IMR-90 (cell line): ENCODE data around the gene CHRDL1. TPM values are rescaled to one million over a fixed set of nuclear protein-coding genes. Genes with fewer than 3 reads are reported as not detected.

Experiments
- ATAC-seq: fragments of 200-7000 bp; cut with Tn5 transposase; 2 replicates; pipeline ENCODE4 v1.9.1; 2020; ENCODE audit warnings: low read depth, mild to moderate bottlenecking, moderate library complexity
- BruUV-seq: library from RNA; stranded (reverse); fragments of 400-500 nt; replicated peaks from 2 replicates; lab custom pipeline; 2021; lab: Mats Ljungman, UMichigan
- CTCF ChIA-PET: fragments of 300-600 bp; formaldehyde crosslinking; extraction: SDS; loops from one replicate; lab custom pipeline; 2021; ENCODE audit warnings: antibody characterized with exemption; lab: Yijun Ruan, JAX
- POLR2A ChIA-PET: fragments of 300-600 bp; sonication (Branson Sonifier 250); formaldehyde crosslinking; loops from one replicate; lab custom pipeline; 2022; ENCODE audit warnings: antibody characterized with exemption; ENCODE audit not compliant: unreplicated experiment; lab: Charles Lee
- DNase-seq: peaks from one replicate; pipeline ENCODE4 v3.0.0; 2013
- H2AFZ ChIP-seq: replicated peaks from 2 replicates; pipeline ENCODE3; 2013; ENCODE audit warnings: low read length, mild to moderate bottlenecking; ENCODE audit not compliant: poor library complexity
- H2AK5ac ChIP-seq: 2 replicates; pipeline ENCODE4 v1.6.1; 2013; ENCODE audit warnings: low read depth, low read length, inconsistent platforms
- H2AK9ac ChIP-seq: replicated peaks from 2 replicates; pipeline ENCODE3; 2013; ENCODE audit warnings: mild to moderate bottlenecking, low read depth, low read length, moderate library complexity; ENCODE audit not compliant: poor library complexity
- H2BK120ac ChIP-seq: 2 replicates; pipeline ENCODE4 v1.6.1; 2013; ENCODE audit warnings: low read depth, low read length, inconsistent platforms
- H2BK15ac ChIP-seq: 3 replicates; pipeline ENCODE4 v1.6.1; 2013; ENCODE audit warnings: low read depth, low read length, inconsistent platforms
- H2BK20ac ChIP-seq: 2 replicates; pipeline ENCODE4 v1.6.1; 2013; ENCODE audit warnings: low read depth, mild to moderate bottlenecking, inconsistent platforms, low read length, moderate library complexity
- H2BK5ac ChIP-seq: 2 replicates; pipeline ENCODE4 v1.6.1; 2013; ENCODE audit warnings: mild to moderate bottlenecking, low read depth, low read length, inconsistent platforms; ENCODE audit not compliant: poor library complexity, severe bottlenecking
- H3K14ac ChIP-seq: replicated peaks from 2 replicates; pipeline ENCODE4 v1.6.1; 2013; ENCODE audit warnings: low read depth, low read length, inconsistent platforms
- H3K18ac ChIP-seq: 2 replicates; pipeline ENCODE4 v1.6.1; 2013; ENCODE audit warnings: low read depth, low read length, control low read depth
- H3K23ac ChIP-seq: 2 replicates; pipeline ENCODE4 v1.6.1; 2013; ENCODE audit warnings: low read depth, low read length, inconsistent platforms
- H3K27ac ChIP-seq: 2 replicates; pipeline ENCODE4 v1.5.1; 2013; ENCODE audit warnings: mild to moderate bottlenecking, control low read depth, low read length; ENCODE audit not compliant: insufficient read depth
- H3K27me3 ChIP-seq: 2 replicates; pipeline ENCODE4 v1.6.1; 2013; ENCODE audit warnings: low read length; ENCODE audit not compliant: control insufficient read depth, insufficient read depth
- H3K36me3 ChIP-seq: 2 replicates; pipeline ENCODE4 v1.6.1; 2013; ENCODE audit warnings: low read length, mixed read lengths; ENCODE audit not compliant: control insufficient read depth, insufficient read depth
- H3K4ac ChIP-seq: 2 replicates; pipeline ENCODE4 v1.6.1; 2013; ENCODE audit warnings: low read depth, low read length, inconsistent platforms
- H3K4me1 ChIP-seq: 2 replicates; pipeline ENCODE4 v1.6.1; 2013; ENCODE audit warnings: low read length, mixed read lengths; ENCODE audit not compliant: control insufficient read depth, insufficient read depth
- H3K4me2 ChIP-seq: 2 replicates; pipeline ENCODE4 v1.6.1; 2013; ENCODE audit warnings: low read depth, mild to moderate bottlenecking, control low read depth, low read length, moderate library complexity
- H3K4me3 ChIP-seq: 2 replicates; pipeline ENCODE4 v1.5.1; 2013; ENCODE audit warnings: low read depth, mild to moderate bottlenecking, control low read depth, low read length, moderate library complexity; ENCODE audit not compliant: insufficient read depth
- H3K56ac ChIP-seq: 2 replicates; pipeline ENCODE4 v1.6.1; 2013; ENCODE audit warnings: low read length, inconsistent platforms; ENCODE audit not compliant: insufficient read depth; ENCODE audit errors: extremely low read depth
- H3K79me1 ChIP-seq, 2 experiments: 2 replicates each; pipeline ENCODE4 v1.6.1; 2013; ENCODE audit warnings: low read length in 2 of 2, inconsistent platforms in 1 of 2, low read depth in 1 of 2
- H3K9ac ChIP-seq: 2 replicates; pipeline ENCODE4 v1.6.1; 2013; ENCODE audit warnings: low read depth, low read length, control low read depth
- H3K9me1 ChIP-seq: 2 replicates; pipeline ENCODE4 v1.6.1; 2013; ENCODE audit warnings: low read length, inconsistent platforms; ENCODE audit not compliant: insufficient read depth
- H3K9me3 ChIP-seq: 2 replicates; pipeline ENCODE4 v1.6.1; 2013; ENCODE audit warnings: low read length; ENCODE audit not compliant: control insufficient read depth, insufficient read depth
- H4K20me1 ChIP-seq: 2 replicates; pipeline ENCODE4 v1.6.1; 2013; ENCODE audit warnings: low read length, inconsistent platforms; ENCODE audit not compliant: insufficient read depth
- H4K5ac ChIP-seq: 2 replicates; pipeline ENCODE4 v1.6.1; 2013; ENCODE audit warnings: mild to moderate bottlenecking, low read depth, low read length, control low read depth
- H4K8ac ChIP-seq, 2 experiments: 2 replicates each; pipeline ENCODE4 v1.6.1; 2013; ENCODE audit warnings: low read depth in 2 of 2, low read length in 2 of 2, control low read depth in 1 of 2, inconsistent platforms in 1 of 2
- H4K91ac ChIP-seq: 2 replicates; pipeline ENCODE4 v1.6.1; 2013; ENCODE audit warnings: low read depth, low read length, inconsistent platforms; ENCODE audit not compliant: insufficient read depth
- RFX5 ChIP-seq: IDR thresholded peaks from 2 replicates; pipeline ENCODE4 v1.8.0; 2012; ENCODE audit warnings: low read depth, mild to moderate bottlenecking, low read length, moderate library complexity
- WGBS, 2 experiments: methylation state at CpG; one replicate each; pipeline versions ENCODE4 v1.1.5 to v1.1.7; 2013; ENCODE audit warnings: missing lambda C conversion rate in 2 of 2; ENCODE audit not compliant: insufficient read length in 1 of 2; ENCODE audit errors: extremely low coverage in 2 of 2; 5-methylcytosine and 5-hydroxymethylcytosine counted together
- dilution Hi-C: fragments of 300-500 bp; cut with HindIII; formaldehyde crosslinking; loops from one replicate; pipeline ENCODE4 v1.14.3; 2018; ENCODE audit warnings: low sequenced_read_pairs; ENCODE audit not compliant: unreplicated experiment
- in situ Hi-C: fragments of 300-500 bp; cut with MboI; formaldehyde crosslinking; loops from 3 replicates; pipeline ENCODE4 v1.14.3; 2019; ENCODE audit warnings: low sequenced_read_pairs, inconsistent platforms, mixed read lengths
- intact Hi-C: fragments of 100-400 bp; cut with micrococcal nuclease; formaldehyde crosslinking; loops from 2 replicates; pipeline ENCODE4 v1.10.0; 2022
- polyA plus RNA-seq, 3 experiments: library from polyadenylated mRNA; depleted of rRNA; stranded (reverse); fragments of >200 nt; gene quantifications; 2 replicates each; pipeline ENCODE4 v1.2.3, GENCODE V29; 2012; ENCODE audit warnings: low replicate concordance in 1 of 3
- total RNA-seq: library from RNA; depleted of rRNA; stranded (reverse); fragments of >200 nt; gene quantifications from 2 replicates; pipeline ENCODE4 v1.2.3, GENCODE V29; 2012

The CHRDL1 gene
- total and polyA plus RNA-seq, 2 of the 4 experiments (the other 2 are of a cell fraction) = 0.36 to 0.58 TPM

GRCh38 chrX:110755611-110756010 is 40.0 kb downstream of the CHRDL1 start:
- CTCF ChIA-PET = interaction anchor here (0.6 to 1.0 kb wide), 2 partner anchors 32 to 336 kb away, joined by 3 read pairs; no protein-coding TSS in a partner anchor
- dilution Hi-C loops (no loop called here), intact Hi-C loops (no loop called here)

More at GRCh38 chrX:110755611-110756010, 40.0 kb downstream of the CHRDL1 start:
- no peak for TF ChIP-seq RFX5
- Histone ChIP-seq H3K9ac (no peak overlapping the region), H4K5ac (no peak overlapping the region), H3K4me3 (no peak overlapping the region), H3K79me1 (no peaks in the 10 kb centered on the region), H3K27me3 (no peaks in the 10 kb centered on the region; the same call in 1 of the 2 replicates), H3K36me3 (no peaks in the 10 kb centered on the region), H4K8ac (no peak overlapping the region), H4K91ac (no peak overlapping the region), H2AK9ac (no peak overlapping the region), H3K9me3 (0 out of 2 replicates have a peak, but pooled peaks cover 2% of the 10 kb centered on the region), H2BK120ac (no peak overlapping the region), H3K18ac (no peak overlapping the region), H4K20me1 (no peaks in the 10 kb centered on the region), H3K4me2 (no peak overlapping the region), H2BK15ac (no peak overlapping the region), H3K23ac (no peak overlapping the region), H3K27ac (no peak overlapping the region), H3K56ac (no peak overlapping the region), H3K14ac (no peak overlapping the region), H3K9me1 (no peaks in the 10 kb centered on the region), H2AFZ (no peak overlapping the region), H2BK5ac (no peak overlapping the region), H2BK20ac (no peak overlapping the region), H2AK5ac (no peak overlapping the region), H3K4ac (no peak overlapping the region), H3K4me1 (no peaks in the 10 kb centered on the region; the same call in 1 of the 2 replicates)
- DNase-seq (no peak), ATAC-seq (no peak)
- no CpG with 5 or more reads among the region's 3 CpGs for WGBS, 2 experiments
- POLR2A ChIA-PET = no interaction called here
- BruUV-seq = no TSS peak
- in situ Hi-C loops = no loop called here
